Peyer's patch (tissue), 4 donors: Measurements from ENCODE around the gene RNF166. TPM values are rescaled to one million over a fixed set of nuclear protein-coding genes. Genes with fewer than 3 reads are reported as not detected.

Experiments used
- DNase-seq, 3 donors: peaks; one replicate each; pipeline ENCODE4 v3.0.0-alpha.2; 2017 to 2019
- H3K27ac ChIP-seq, 4 donors: fragments of 200-600 bp; sonication (generic); one replicate each; pipeline ENCODE4 v1.5.1; 2016 to 2019
- H3K27me3 ChIP-seq, 2 donors: fragments of 200-600 bp; sonication (generic); one replicate each; pipeline ENCODE4 v1.5.1; 2019
- H3K36me3 ChIP-seq, 3 donors: fragments of 200-600 bp; sonication (generic); one replicate each; pipeline ENCODE4 v1.5.1; 2016 to 2019
- H3K4me1 ChIP-seq, 4 donors: fragments of 200-600 bp; sonication (generic); one replicate each; pipeline ENCODE4 v1.5.1; 2016 to 2019
- H3K4me3 ChIP-seq, 4 donors: fragments of 200-600 bp; sonication (generic); 1 replicate in 3 of 4; 2 replicates in 1 of 4; pipeline ENCODE4 v1.5.1; 2016 to 2019; ENCODE audit warnings: mild to moderate bottlenecking in 1 of 4
- H3K9me3 ChIP-seq, 4 donors: fragments of 200-600 bp; sonication (generic); one replicate each; pipeline ENCODE4 v1.5.1; 2016 to 2019; ENCODE audit warnings: mild to moderate bottlenecking in 1 of 4
- POLR2A ChIP-seq, 2 donors: fragments of 450-650 bp; IDR thresholded peaks; one replicate each; pipeline ENCODE4 v1.5.1; 2017; ENCODE audit warnings: antibody characterized with exemption in 2 of 2, mild to moderate bottlenecking in 2 of 2, moderate library complexity in 2 of 2
- total RNA-seq, 4 donors: library from RNA; depleted of rRNA; stranded (reverse); fragments of >200 nt; gene quantifications; one replicate each; pipeline ENCODE4 v1.1.0, GENCODE V29; 2016
- TF ChIP-seq, protein P1 (sequence below), 6 experiments: fragments of 450-650 bp in 4 of 6; fragments of 200-600 bp in 2 of 6; sonication (generic) in 1 of 6; IDR thresholded peaks; one replicate each; pipeline ENCODE4 v1.5.1; 2017 to 2019; ENCODE audit warnings: antibody characterized with exemption in 6 of 6, mild to moderate bottlenecking in 3 of 6, moderate library complexity in 1 of 6

The RNF166 gene
- total RNA-seq, 4 donors from 2014 or later: 14.5 to 64.4 (median 23.1) TPM

GRCh38 chr16:88733630-88734360 is 27.6 kb upstream of the RNF166 start:
- Histone ChIP-seq H3K36me3 (peaks cover 0 to 70% (median 0%) of the 10 kb centered on the region in 3 donors), H3K9me3 (no peaks in the 10 kb centered on the region)
- no peak for TF ChIP-seq POLR2A (IDR thresholded peaks at IDR 0.05)
- TF ChIP-seq, protein P1, sequence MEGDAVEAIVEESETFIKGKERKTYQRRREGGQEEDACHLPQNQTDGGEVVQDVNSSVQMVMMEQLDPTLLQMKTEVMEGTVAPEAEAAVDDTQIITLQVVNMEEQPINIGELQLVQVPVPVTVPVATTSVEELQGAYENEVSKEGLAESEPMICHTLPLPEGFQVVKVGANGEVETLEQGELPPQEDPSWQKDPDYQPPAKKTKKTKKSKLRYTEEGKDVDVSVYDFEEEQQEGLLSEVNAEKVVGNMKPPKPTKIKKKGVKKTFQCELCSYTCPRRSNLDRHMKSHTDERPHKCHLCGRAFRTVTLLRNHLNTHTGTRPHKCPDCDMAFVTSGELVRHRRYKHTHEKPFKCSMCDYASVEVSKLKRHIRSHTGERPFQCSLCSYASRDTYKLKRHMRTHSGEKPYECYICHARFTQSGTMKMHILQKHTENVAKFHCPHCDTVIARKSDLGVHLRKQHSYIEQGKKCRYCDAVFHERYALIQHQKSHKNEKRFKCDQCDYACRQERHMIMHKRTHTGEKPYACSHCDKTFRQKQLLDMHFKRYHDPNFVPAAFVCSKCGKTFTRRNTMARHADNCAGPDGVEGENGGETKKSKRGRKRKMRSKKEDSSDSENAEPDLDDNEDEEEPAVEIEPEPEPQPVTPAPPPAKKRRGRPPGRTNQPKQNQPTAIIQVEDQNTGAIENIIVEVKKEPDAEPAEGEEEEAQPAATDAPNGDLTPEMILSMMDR (IDR thresholded peaks at IDR 0.05): no peak

DNA sequence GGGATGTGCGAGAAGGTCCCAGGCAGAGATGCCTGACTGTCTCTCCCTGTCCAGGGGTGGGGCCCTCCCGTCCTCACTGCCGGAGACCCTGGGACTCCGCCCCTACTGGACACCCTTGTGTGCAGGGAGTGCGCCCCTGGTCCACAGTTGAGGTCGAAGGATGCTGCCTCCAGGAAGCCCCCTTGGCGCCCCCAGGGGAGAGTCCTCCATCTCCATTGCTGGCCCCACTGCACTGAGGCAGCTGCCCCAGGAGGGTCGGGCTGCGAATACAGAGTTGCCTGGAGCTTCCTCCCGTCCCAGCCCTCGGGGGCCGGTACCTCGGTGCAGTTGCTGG is 26.7 kb upstream of the RNF166 start:
- no peak for DNase-seq
- Histone ChIP-seq H3K4me1 (peaks cover 0 to 6% (median 0%) of the 10 kb centered on the region in 4 donors), H3K9me3 (no peaks in the 10 kb centered on the region), H3K36me3 (peaks cover 0 to 67% (median 0%) of the 10 kb centered on the region in 3 donors), H3K27ac (no peak overlapping the region), H3K27me3 (no peaks in the 10 kb centered on the region), H3K4me3 (no peak overlapping the region)
- TF ChIP-seq, protein P1 (IDR thresholded peaks at IDR 0.05): no peak
- no peak for TF ChIP-seq POLR2A (IDR thresholded peaks at IDR 0.05)

More at GRCh38 chr16:88733630-88734360, 27.6 kb upstream of the RNF166 start:
- no peak for DNase-seq
- Histone ChIP-seq H3K4me3 (no peak overlapping the region), H3K27me3 (no peaks in the 10 kb centered on the region), H3K27ac (no peak overlapping the region), H3K4me1 (peaks cover 0 to 6% (median 0%) of the 10 kb centered on the region in 4 donors)

- peaks cover 0 to 70% (median 0%) of the 10 kb centered on the region in 3 donors for H3K36me3 ChIP-seq
- no peak overlapping the region for H3K27ac ChIP-seq
- H3K27me3 ChIP-seq: no peaks in the 10 kb centered on the region
- H3K4me1 ChIP-seq: peaks cover 0 to 5% (median 0%) of the 10 kb centered on the region in 4 donors
- TF ChIP-seq POLR2A (IDR thresholded peaks at IDR 0.05): no peak
- TF ChIP-seq, protein P1 (IDR thresholded peaks at IDR 0.05): no peak
- H3K9me3 ChIP-seq: no peaks in the 10 kb centered on the region
- no peak overlapping the region for H3K4me3 ChIP-seq
- no peak for DNase-seq
Observed at GRCh38 chr16:88732172-88732960, 26.2 kb upstream of the RNF166 start.

- no peak for DNase-seq
- Histone ChIP-seq H3K36me3 (peaks cover 0 to 73% (median 0%) of the 10 kb centered on the region in 3 donors), H3K9me3 (no peaks in the 10 kb centered on the region), H3K27me3 (no peaks in the 10 kb centered on the region), H3K4me3 (no peak overlapping the region), H3K4me1 (no peaks in the 10 kb centered on the region), H3K27ac (no peak overlapping the region)
- TF ChIP-seq, protein P1 (IDR thresholded peaks at IDR 0.05): no peak
- TF ChIP-seq POLR2A (IDR thresholded peaks at IDR 0.05): no peak
Observed at GRCh38 chr16:88731699-88732098, 25.5 kb upstream of the RNF166 start.

DNA sequence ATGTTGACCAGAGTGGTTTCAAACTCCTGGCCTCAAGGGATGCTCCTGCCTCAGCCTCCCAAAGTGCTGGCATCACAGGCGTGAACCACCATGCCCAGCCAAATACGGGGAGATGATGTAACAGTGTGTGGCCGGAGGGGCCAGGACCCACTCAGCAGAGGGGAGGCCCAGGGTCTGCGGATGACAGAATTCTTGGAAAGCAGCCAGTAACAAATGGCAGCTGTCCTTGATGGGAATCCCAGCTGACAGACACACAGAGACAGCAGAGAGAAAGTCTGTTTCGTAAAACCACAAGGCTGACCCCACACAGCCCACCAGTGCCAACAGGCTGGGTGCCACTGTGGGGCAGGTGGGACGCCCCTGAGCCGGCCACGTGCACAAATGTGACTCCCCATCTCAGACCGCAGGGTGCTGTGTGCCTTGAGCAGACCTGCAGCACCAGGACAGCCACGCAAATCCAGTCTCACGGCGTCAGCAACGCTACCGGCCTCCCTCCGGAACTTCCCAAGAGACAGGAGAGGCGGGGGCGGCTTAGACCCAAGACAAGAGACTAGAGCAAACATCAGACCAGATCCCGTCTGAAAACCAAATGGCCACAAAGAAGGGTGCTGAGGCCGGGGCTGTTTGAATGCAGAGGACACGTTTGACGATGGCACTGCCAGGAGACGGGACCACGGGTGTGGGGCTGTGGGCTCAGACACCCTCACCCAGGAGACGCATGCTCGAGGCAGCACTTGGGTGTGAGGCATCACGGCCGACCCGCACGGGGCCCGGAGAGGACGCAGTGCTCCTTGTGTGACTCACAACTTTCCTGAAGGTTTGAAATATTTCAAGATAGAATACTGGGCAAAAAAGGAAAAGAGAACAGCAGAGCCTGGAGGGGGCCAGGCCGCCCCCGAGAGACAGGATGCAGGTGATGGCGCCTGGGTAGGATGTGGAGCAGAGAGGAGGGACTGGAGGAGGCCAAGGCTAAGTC is 24.7 kb upstream of the RNF166 start:
- no peak for TF ChIP-seq POLR2A (IDR thresholded peaks at IDR 0.05)
- TF ChIP-seq, protein P1 (IDR thresholded peaks at IDR 0.05): no peak
- Histone ChIP-seq H3K27ac (no peak overlapping the region), H3K4me1 (no peaks in the 10 kb centered on the region), H3K9me3 (no peaks in the 10 kb centered on the region), H3K4me3 (no peak overlapping the region), H3K27me3 (no peaks in the 10 kb centered on the region), H3K36me3 (peaks cover 0 to 75% (median 0%) of the 10 kb centered on the region in 3 donors)
- DNase-seq: no peak
